A673 (cell line): ENCODE data around the gene HMCN1.

Experiments
- EZH2 ChIP-seq: fragments of 200-600 bp; sonication (generic); IDR thresholded peaks from 2 replicates; pipeline ENCODE4 v1.6.1; 2017; ENCODE audit warnings: borderline replicate concordance, low read depth, mild to moderate bottlenecking, mixed read lengths, antibody characterized with exemption, low read length; ENCODE audit not compliant: poor library complexity, severe bottlenecking
- TF ChIP-seq, protein P1 (sequence below): fragments of 300-800, 200-600 bp; sonication (generic); conservative IDR thresholded peaks from 2 replicates; pipeline ENCODE4 v1.5.1; 2017; ENCODE audit warnings: low read depth, mild to moderate bottlenecking, antibody characterized with exemption, low read length, moderate library complexity, mixed read lengths

GRCh38 chr1:185996211-185996610, 262.0 kb downstream of the HMCN1 start:
- TF ChIP-seq, protein P1, sequence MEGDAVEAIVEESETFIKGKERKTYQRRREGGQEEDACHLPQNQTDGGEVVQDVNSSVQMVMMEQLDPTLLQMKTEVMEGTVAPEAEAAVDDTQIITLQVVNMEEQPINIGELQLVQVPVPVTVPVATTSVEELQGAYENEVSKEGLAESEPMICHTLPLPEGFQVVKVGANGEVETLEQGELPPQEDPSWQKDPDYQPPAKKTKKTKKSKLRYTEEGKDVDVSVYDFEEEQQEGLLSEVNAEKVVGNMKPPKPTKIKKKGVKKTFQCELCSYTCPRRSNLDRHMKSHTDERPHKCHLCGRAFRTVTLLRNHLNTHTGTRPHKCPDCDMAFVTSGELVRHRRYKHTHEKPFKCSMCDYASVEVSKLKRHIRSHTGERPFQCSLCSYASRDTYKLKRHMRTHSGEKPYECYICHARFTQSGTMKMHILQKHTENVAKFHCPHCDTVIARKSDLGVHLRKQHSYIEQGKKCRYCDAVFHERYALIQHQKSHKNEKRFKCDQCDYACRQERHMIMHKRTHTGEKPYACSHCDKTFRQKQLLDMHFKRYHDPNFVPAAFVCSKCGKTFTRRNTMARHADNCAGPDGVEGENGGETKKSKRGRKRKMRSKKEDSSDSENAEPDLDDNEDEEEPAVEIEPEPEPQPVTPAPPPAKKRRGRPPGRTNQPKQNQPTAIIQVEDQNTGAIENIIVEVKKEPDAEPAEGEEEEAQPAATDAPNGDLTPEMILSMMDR: no peak
- TF ChIP-seq EZH2: no peak
